K562 (cell line): ENCODE measurements around the gene CCR5AS.
A peak's percentile ranks its signal among the peaks of the same experiment; 100 is the strongest.

Experiments
- ATAC-seq: fragments of 200-7000 bp; cut with Tn5 transposase; 3 replicates; pipeline ENCODE4 v1.9.1; 2020; ENCODE audit warnings: moderate library complexity
- BruUV-seq: library from RNA; stranded (reverse); fragments of 400-500 nt; replicated peaks from 2 replicates; lab custom pipeline; 2021; lab: Mats Ljungman, UMichigan
- CTCF ChIA-PET: fragments of 300-600 bp; formaldehyde crosslinking; extraction: SDS; loops from one replicate; lab custom pipeline; 2021; ENCODE audit warnings: low intra/inter-chr PET ratio; lab: Yijun Ruan, JAX
- POLR2A ChIA-PET: fragments of 300-600, 350-650 bp; sonication (Branson Sonifier 250); formaldehyde crosslinking; extraction: SDS; loops from one replicate; lab custom pipeline; 2021; ENCODE audit warnings: antibody characterized with exemption, inconsistent platforms; lab: Yijun Ruan, JAX
- DNase-seq, 4 experiments: peaks; one replicate each; pipeline versions ENCODE4 v3.0.0 to v3.0.0-alpha.2; 2011 to 2018; ENCODE audit warnings: low spot score in 3 of 4, mixed read lengths in 3 of 4; ENCODE audit errors: extremely low read depth in 1 of 4
- FAIRE-seq: peaks from 2 replicates; lab custom pipeline; 2011; peaks lifted over from hg19 to GRCh38; lab: Jason Lieb, UNC
- H2AFZ ChIP-seq: 2 replicates; pipeline ENCODE4 v1.6.0; 2011; ENCODE audit warnings: low read depth, low read length, control low read depth, inconsistent platforms
- H3K27ac ChIP-seq: fragments of 200-600 bp; 3 replicates; pipeline ENCODE4 v1.8.0; 2011; ENCODE audit warnings: low read depth, mild to moderate bottlenecking, control low read depth, inconsistent platforms, low read length, moderate library complexity, mixed read lengths; ENCODE audit errors: extremely low read depth
- H3K27me3 ChIP-seq, 2 experiments: fragments of 300-600 bp in 1 of 2; 2 replicates in 1 of 2; 3 replicates in 1 of 2; pipeline versions ENCODE4 v1.6.0 to v1.8.0; 2011; ENCODE audit warnings: inconsistent platforms in 2 of 2, low read length in 2 of 2, mild to moderate bottlenecking in 1 of 2, mixed read lengths in 1 of 2, moderate library complexity in 1 of 2; ENCODE audit not compliant: control insufficient read depth in 2 of 2, insufficient read depth in 2 of 2
- H3K36me3 ChIP-seq: fragments of 300-600 bp; 3 replicates; pipeline ENCODE4 v1.8.0; 2011; ENCODE audit warnings: mild to moderate bottlenecking, low read length, inconsistent platforms; ENCODE audit not compliant: control insufficient read depth, insufficient read depth
- H3K4me1 ChIP-seq, 2 experiments: fragments of 200-600 bp in 1 of 2; replicated peaks in 1 of 2; 2 replicates in 1 of 2; 3 replicates in 1 of 2; pipeline versions ENCODE4 v1.5.1 to v1.8.0; 2011; ENCODE audit warnings: inconsistent platforms in 2 of 2, low read length in 2 of 2, mild to moderate bottlenecking in 1 of 2, mixed read lengths in 1 of 2, moderate library complexity in 1 of 2; ENCODE audit not compliant: control insufficient read depth in 2 of 2, insufficient read depth in 2 of 2
- H3K4me2 ChIP-seq: 2 replicates; pipeline ENCODE4 v1.6.1; 2011; ENCODE audit warnings: low read length, control low read depth, inconsistent platforms, mixed read lengths; ENCODE audit not compliant: insufficient read depth
- H3K4me3 ChIP-seq: fragments of 200-600 bp; sonication (generic), shearing (Covaris generic); 2 replicates; pipeline ENCODE4 v1.5.1; 2016; ENCODE audit warnings: control low read depth, inconsistent platforms
- H3K79me2 ChIP-seq: fragments of 200-600 bp; 3 replicates; pipeline ENCODE4 v1.8.0; 2011; ENCODE audit warnings: low read length, inconsistent platforms; ENCODE audit not compliant: control insufficient read depth, insufficient read depth
- H3K9ac ChIP-seq, 2 experiments: 2 replicates each; pipeline versions ENCODE4 v1.6.0 to v1.6.1; 2011; ENCODE audit warnings: low read depth in 2 of 2, low read length in 2 of 2, control low read depth in 1 of 2, inconsistent platforms in 1 of 2, mild to moderate bottlenecking in 1 of 2, mixed read lengths in 1 of 2; ENCODE audit not compliant: insufficient read depth in 1 of 2
- H3K9me1 ChIP-seq: one replicate; pipeline ENCODE4 v1.6.0; 2011; ENCODE audit warnings: inconsistent platforms, mild to moderate bottlenecking, low read length, moderate library complexity; ENCODE audit not compliant: control insufficient read depth, insufficient read depth
- H3K9me3 ChIP-seq: replicated peaks from 2 replicates; pipeline ENCODE4 v1.5.1; 2011; ENCODE audit warnings: low read depth, low read length, inconsistent platforms; ENCODE audit not compliant: control insufficient read depth, insufficient read depth
- H4K20me1 ChIP-seq: replicated peaks from 2 replicates; pipeline ENCODE4 v1.6.1; 2011; ENCODE audit warnings: low read length, inconsistent platforms, mixed read lengths; ENCODE audit not compliant: control insufficient read depth, insufficient read depth
- BRD4 ChIP-seq: fragments of 200-600 bp; sonication (generic); IDR thresholded peaks from 2 replicates; pipeline ENCODE4 v1.6.1; 2017; ENCODE audit warnings: inconsistent platforms
- DACH1 ChIP-seq: fragments of 450-650 bp; IDR thresholded peaks from 2 replicates; pipeline ENCODE4 v1.6.1; 2018; ENCODE audit not compliant: partially characterized antibody
- EGR1 ChIP-seq: fragments of 450-650 bp; conservative IDR thresholded peaks from 2 replicates; pipeline ENCODE4 v1.6.1; 2017; ENCODE audit warnings: mild to moderate bottlenecking
- MCM7 ChIP-seq, 2 experiments: fragments of 450-650 bp; IDR thresholded peaks; 2 replicates each; pipeline ENCODE4 v1.6.1; 2016 to 2018
- MEIS2 ChIP-seq: fragments of 450-650 bp; IDR thresholded peaks from 2 replicates; pipeline ENCODE4 v1.6.1; 2014; ENCODE audit warnings: mild to moderate bottlenecking; ENCODE audit not compliant: partially characterized antibody
- NFE2 ChIP-seq: IDR thresholded peaks from 2 replicates; pipeline ENCODE4 v1.6.1; 2014; ENCODE audit warnings: antibody characterized with exemption, low read depth
- SMC3 ChIP-seq: conservative IDR thresholded peaks from 2 replicates; pipeline ENCODE4 v1.6.1; 2011; ENCODE audit warnings: low read depth, low read length, improper control_type of control experiment; ENCODE audit not compliant: insufficient read depth
- WGBS: fragments of 100-300 bp; shearing (Covaris generic); methylation state at CpG from one replicate; pipeline ENCODE4 v1.1.6; 2016; ENCODE audit warnings: low coverage, mixed read lengths; ENCODE audit not compliant: insufficient coverage; ENCODE audit errors: missing lambda C conversion rate; 5-methylcytosine and 5-hydroxymethylcytosine counted together
- in situ Hi-C: fragments of 300-500 bp; cut with MboI; formaldehyde crosslinking; loops from 4 replicates; pipeline ENCODE4 v1.15.0; 2018; ENCODE audit warnings: inconsistent platforms, mixed read lengths
- intact Hi-C: fragments of 100-400 bp; cut with micrococcal nuclease; formaldehyde crosslinking; loops from 2 replicates; pipeline ENCODE4 v1.14.2; 2022
- TF ChIP-seq, protein P1 (sequence below), 2 experiments: fragments of 450-650 bp in 1 of 2; sonication (generic) in 1 of 2; formaldehyde crosslinking in 1 of 2; IDR thresholded peaks in 1 of 2; conservative IDR thresholded peaks in 1 of 2; 2 replicates each; pipeline versions ENCODE4 v1.6.1 to v1.8.1; 2016 to 2023; ENCODE audit warnings: mild to moderate bottlenecking in 2 of 2, moderate library complexity in 2 of 2, inconsistent platforms in 1 of 2, missing genetic modification reagents in 1 of 2
- TF ChIP-seq, protein P2 (sequence below): IDR thresholded peaks from 2 replicates; pipeline ENCODE4 v1.6.1; 2016; ENCODE audit warnings: missing genetic modification characterization, missing compliant biosample characterization

The CCR5AS gene

DNA sequence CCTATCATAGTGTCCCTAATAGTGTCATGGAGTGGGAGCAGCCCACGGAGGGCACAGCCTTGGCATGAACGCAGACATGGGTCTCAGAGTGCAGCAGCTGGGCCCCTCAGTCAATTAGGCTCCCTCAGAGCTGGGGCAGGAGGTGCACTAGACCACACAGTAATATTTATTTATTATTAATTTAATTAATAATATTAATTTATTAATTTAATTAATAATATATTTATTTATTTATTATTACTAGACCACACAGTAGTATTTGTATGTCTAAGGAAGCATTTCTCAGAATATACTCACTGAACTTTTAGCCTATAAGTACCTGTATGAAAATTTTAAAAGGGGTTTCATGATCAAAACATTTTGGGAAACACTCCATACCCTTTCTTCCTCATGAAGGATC is 5.3 kb downstream of the CCR5AS start:
- Histone ChIP-seq H3K9me3 (no peaks in the 10 kb centered on the region), H3K27ac (no peak overlapping the region), H3K4me3 (no peak overlapping the region), H2AFZ (no peak overlapping the region), H3K27me3 (peaks cover 0 to 10% of the 10 kb centered on the region in 2 experiments; a peak in 2 of 5 replicates), H3K79me2 (no peaks in the 10 kb centered on the region), H3K9me1 (no peaks in the 10 kb centered on the region), H3K4me1 (peaks cover 22 to 47% of the 10 kb centered on the region in 2 experiments), H3K9ac (no peak overlapping the region), H3K36me3 (no peaks in the 10 kb centered on the region), H4K20me1 (no peaks in the 10 kb centered on the region), H3K4me2 (no peak overlapping the region)
- no peak for FAIRE-seq
- no peak for ATAC-seq
- CTCF ChIA-PET: no interaction called here
- WGBS: 75% methylated on average over 2 of the region's 2 CpGs
- TF ChIP-seq MCM7 (IDR thresholded peaks at IDR 0.05) (0 out of 4 replicates have a peak, but pooled peaks of 1 of the 2 experiments have one; percentile 28), DACH1 (peak; percentile 73), SMC3 (no peak)
- TF ChIP-seq, protein P1, sequence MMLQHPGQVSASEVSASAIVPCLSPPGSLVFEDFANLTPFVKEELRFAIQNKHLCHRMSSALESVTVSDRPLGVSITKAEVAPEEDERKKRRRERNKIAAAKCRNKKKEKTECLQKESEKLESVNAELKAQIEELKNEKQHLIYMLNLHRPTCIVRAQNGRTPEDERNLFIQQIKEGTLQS (IDR thresholded peaks at IDR 0.05): 0 out of 2 replicates have a peak, but pooled peaks have one; percentile 3
- TF ChIP-seq, protein P1 (CRISPR knock-in tag; conservative IDR thresholded peaks at IDR 0.05): no peak
- in situ Hi-C loops (loop anchor here (25.0 kb wide), 1 partner anchor 1364 kb away; the partner anchor contains the start of gene CLEC3B), intact Hi-C loops (no loop called here)
- BruUV-seq: no TSS peak
- POLR2A ChIA-PET: no interaction called here
- no peak for DNase-seq

- H3K4me1 ChIP-seq: peaks cover 16 to 41% of the 10 kb centered on the region in 2 experiments
- TF ChIP-seq, protein P2, sequence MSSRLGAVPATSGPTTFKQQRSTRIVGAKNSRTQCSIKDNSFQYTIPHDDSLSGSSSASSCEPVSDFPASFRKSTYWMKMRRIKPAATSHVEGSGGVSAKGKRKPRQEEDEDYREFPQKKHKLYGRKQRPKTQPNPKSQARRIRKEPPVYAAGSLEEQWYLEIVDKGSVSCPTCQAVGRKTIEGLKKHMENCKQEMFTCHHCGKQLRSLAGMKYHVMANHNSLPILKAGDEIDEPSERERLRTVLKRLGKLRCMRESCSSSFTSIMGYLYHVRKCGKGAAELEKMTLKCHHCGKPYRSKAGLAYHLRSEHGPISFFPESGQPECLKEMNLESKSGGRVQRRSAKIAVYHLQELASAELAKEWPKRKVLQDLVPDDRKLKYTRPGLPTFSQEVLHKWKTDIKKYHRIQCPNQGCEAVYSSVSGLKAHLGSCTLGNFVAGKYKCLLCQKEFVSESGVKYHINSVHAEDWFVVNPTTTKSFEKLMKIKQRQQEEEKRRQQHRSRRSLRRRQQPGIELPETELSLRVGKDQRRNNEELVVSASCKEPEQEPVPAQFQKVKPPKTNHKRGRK (tag): peak; percentile 51; the same call in 1 of the 2 replicates
- peak; percentile 73 for TF ChIP-seq MEIS2
- no peak for TF ChIP-seq NFE2
- TF ChIP-seq BRD4: 0 out of 2 replicates have a peak, but pooled peaks have one; percentile 43
- peak; percentile 39 for TF ChIP-seq EGR1
- no peaks in the 10 kb centered on the region for H3K9me3 ChIP-seq
- no peak for ATAC-seq
- in situ Hi-C loops (loop anchor here (25.0 kb wide), 1 partner anchor 1364 kb away; the partner anchor contains the start of gene CLEC3B), intact Hi-C loops (no loop called here)
- peaks cover 0 to 10% of the 10 kb centered on the region in 2 experiments; a peak in 2 of 5 replicates for H3K27me3 ChIP-seq
- 19% methylated on average over 5 of the region's 5 CpGs for WGBS
- H3K36me3 ChIP-seq: no peaks in the 10 kb centered on the region
- H3K4me3 ChIP-seq: no peak overlapping the region
- no peak overlapping the region for H3K27ac ChIP-seq
- no peak for FAIRE-seq
- ChIA-PET CTCF (no interaction called here), POLR2A (interaction anchor here (1.3 to 1.7 kb wide), 2 partner anchors 8 to 46 kb away, joined by 3 to 7 read pairs; partner anchors contain the start of gene CCR2)
- no peaks in the 10 kb centered on the region for H4K20me1 ChIP-seq
- H3K9ac ChIP-seq: no peak overlapping the region
- no peaks in the 10 kb centered on the region for H3K9me1 ChIP-seq
- BruUV-seq: no TSS peak
- DNase-seq: no peak
- H3K79me2 ChIP-seq: no peaks in the 10 kb centered on the region
- H3K4me2 ChIP-seq: no peak overlapping the region
- H2AFZ ChIP-seq: no peak overlapping the region
Measured at GRCh38 chr3:46400846-46401245, 6.0 kb downstream of the CCR5AS start.
